HG03432 (cell line): ENCODE data around the gene DLGAP1.

Source experiments
- ATAC-seq: cut with Tn5 transposase; IDR thresholded peaks from one replicate; pipeline ENCODE4 v1.9.1; 2021; ENCODE audit warnings: mild to moderate bottlenecking, moderate library complexity; ENCODE audit not compliant: unreplicated experiment

The DLGAP1 gene

GRCh38 chr18:3960977-3961376, 494.1 kb downstream of the DLGAP1 start:
- ATAC-seq = no peak

GRCh38 chr18:3960142-3960541, 495.0 kb downstream of the DLGAP1 start:
- no peak for ATAC-seq

GRCh38 chr18:3952031-3952430, 503.1 kb downstream of the DLGAP1 start:
- no peak for ATAC-seq

- no peak for ATAC-seq
Measured at GRCh38 chr18:3950668-3951404, 504.3 kb downstream of the DLGAP1 start.

- ATAC-seq = no peak
Measured at GRCh38 chr18:3948958-3949357, 506.1 kb downstream of the DLGAP1 start.

GRCh38 chr18:3947383-3947782, 507.7 kb downstream of the DLGAP1 start:
- peak; percentile 43 for ATAC-seq

GRCh38 chr18:3935305-3935704, 519.8 kb downstream of the DLGAP1 start:
- no peak for ATAC-seq

DNA sequence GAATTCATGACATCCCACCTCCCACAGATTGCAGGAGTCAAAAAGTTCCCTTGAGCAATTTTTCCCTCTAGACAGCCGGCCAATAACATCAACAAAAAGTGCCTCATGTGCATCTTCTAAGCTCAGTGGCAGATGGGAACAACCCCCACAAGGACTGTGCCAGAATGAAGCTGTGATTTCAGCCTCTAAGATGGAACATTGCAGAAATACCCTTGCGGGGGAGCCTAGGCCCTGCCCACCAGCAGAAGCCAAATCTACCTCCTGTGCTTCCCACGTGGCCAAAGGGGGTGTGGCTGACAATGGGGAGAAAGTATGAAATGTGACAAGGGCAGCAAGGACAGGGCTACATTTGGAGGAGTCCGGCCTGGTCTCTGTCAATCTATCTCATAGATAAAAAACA, 522.8 kb downstream of the DLGAP1 start:
- ATAC-seq = no peak

DNA sequence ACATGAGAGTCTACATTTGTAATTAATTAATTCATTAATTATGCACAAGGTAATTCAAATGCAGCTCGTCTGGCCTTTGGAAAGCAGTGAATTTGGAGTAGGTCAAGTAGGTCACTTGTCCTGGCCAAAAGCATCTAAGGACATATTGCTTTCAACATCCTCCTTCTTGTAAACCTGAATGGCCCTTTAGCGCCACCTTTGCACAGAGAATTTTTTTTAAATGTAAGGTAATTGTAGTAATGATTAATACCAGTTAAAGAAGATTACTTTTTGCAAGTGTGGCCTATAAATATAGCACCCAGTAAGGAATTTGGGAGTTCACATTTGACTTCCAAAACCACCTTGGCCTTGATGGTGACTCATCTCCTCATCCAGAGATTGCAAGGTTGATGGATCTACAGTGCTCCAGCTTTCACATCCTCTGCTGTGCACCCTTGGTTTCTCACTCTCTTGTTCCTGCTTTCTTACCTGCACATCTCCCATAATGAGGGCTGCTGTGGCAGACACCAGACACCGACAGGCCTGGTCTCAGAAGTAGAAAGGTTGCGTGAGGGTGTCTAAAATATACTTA, 523.5 kb downstream of the DLGAP1 start:
- ATAC-seq = no peak

- no peak for ATAC-seq
Measured at GRCh38 chr18:3931013-3931315, 524.1 kb downstream of the DLGAP1 start.

DNA sequence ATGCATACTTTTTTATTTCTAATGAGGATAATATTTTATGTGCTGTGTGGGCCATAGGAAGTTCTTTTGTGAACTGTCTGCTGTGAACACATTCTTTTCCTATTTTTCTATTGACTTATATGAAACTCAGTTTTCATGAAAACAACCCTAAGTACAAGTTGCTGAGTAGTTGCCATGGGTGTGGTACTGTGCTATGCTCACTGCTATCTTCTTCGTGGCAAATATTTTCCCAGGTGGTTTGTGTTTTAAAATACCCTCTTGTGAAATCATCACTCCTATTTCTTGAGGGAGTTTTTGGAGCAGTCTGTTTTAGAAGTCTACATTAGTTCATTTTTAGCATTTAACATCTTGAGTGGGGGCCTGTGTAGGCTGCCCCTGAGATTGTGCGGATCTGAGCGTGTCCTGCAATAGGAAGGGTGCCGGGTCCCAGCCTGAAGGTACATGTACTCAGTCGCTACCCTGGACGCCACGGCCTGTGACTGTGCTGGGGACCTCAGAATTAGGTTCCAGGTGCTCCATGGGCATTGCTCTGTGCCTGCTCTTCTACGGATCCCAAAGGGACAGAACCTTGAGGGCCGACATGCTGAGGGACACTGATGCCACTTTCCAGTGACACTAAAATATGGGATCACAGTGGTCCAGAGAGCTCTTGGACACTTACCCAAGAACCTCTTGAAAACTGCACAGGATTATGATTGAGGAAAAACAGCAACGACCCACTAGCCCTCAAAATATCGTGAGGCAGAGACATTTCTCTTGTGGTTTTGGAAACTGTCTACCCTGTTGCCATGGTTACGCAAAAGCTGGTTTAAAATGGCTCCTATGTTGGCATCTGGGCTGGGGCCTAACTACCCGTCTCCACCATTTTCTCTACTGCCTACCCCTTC, 524.7 kb downstream of the DLGAP1 start:
- ATAC-seq = no peak

DNA sequence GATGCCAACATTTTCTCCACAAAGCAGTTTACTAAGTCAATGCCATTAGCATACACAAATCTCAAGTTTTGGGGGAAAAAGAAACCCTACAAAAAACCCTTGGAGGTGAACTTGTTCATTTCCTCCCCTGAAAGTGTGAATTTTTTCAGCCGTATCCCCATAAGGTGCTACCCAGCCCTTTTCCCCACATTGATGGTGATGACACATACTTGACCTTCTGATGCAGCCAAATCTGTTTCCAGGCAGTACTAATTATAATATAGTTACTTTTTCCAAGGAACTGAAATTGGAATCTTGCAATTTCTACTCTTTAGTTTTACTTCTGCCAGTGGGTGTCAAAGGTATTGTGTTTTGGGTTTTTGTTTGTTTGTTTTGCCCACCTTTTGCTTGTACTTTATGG, 530.7 kb downstream of the DLGAP1 start:
- no peak for ATAC-seq

- ATAC-seq = no peak
Measured at GRCh38 chr18:3923750-3924149, 531.4 kb downstream of the DLGAP1 start.

- ATAC-seq = no peak
Measured at GRCh38 chr18:3921826-3922225, 533.3 kb downstream of the DLGAP1 start.

DNA sequence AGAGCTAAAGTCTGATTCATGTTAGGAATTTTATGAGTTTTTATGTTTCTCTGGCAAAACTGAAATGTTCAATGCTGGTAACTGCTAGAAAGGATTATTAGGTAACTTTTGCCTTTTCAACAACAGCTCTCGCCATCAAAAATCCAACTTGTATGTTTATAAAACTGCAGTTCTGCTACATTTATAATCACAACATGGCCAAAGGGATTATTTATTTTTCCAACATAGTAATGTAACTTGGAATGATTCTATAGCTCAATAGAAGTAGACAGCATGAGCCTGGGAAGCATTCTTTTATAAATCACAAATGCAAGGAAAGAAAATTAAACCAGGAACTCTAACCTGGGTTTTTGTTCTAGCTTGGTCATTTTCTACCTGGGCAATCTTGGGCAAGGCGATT, 534.3 kb downstream of the DLGAP1 start:
- ATAC-seq = no peak

DNA sequence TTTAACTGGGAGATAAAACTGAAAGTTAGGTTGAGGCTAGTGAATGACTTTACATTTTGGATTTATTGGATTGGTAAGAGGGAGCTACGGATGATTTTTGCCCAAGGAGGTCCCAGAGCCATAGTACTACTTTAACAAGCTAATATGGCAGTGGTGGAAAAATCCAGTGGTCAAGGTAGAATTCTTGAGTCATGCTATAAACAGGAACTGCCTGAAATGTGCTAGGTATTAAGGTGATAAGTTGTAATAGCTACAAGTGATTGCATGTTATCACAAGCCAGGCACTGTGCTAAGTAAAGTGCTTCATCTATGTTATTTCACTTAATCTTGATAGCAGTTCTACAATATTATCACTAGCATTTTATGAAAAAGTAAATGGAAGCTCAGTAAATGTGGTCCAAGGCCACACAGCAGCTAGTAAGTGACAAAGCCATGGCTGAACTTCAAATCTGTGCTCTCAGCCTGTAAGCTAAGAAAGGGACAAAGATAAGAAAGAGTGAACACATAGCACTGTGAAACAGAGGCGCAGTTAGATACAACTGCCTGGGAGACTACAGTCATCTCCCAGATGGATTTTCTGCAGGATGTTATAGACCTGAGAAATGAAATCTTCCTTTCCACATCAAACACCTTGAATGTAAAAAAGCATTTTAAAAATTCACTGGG, 535.6 kb downstream of the DLGAP1 start:
- no peak for ATAC-seq

- ATAC-seq = no peak
Measured at GRCh38 chr18:3916082-3916481, 539.0 kb downstream of the DLGAP1 start.

- ATAC-seq = no peak
Measured at GRCh38 chr18:3914833-3915610, 540.1 kb downstream of the DLGAP1 start.

DNA sequence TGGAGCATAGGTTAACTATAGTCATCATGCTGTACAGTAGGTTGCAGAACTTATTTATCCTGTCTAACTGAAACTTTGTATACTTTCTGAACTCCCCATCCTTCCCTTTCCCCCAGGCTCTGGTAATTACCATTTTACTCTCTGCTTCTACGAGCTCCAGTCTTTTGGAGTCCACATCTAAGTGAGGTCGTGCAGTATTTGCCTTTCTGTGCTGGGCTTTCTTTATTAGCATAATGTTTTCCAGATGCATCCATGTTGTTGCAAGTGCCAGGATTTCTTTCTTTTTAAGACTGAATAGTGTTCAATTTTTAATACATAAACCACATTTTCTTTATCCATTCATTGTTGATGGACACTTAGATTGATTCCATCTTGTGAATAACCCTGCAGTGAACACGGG, 541.0 kb downstream of the DLGAP1 start:
- ATAC-seq = no peak

- no peak for ATAC-seq
Measured at GRCh38 chr18:3912705-3913104, 542.4 kb downstream of the DLGAP1 start.

DNA sequence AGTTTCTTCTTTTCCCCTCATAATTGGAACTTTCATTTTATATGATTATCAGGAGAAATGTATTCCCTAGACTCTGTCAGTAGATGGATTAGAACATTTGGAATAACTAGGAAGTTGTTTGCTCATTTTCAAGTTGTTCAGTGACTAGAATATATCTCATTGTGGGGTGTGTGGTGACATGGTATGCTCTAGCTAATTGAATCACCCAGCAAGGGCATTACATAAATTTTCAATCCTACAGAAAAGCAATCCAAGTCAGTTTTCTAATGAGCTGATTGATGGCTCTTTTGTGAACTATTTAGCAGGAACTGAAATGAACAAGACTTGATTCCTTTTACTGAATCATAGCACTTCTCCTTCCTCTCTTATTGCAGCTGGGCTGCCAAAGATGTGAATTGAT, 543.7 kb downstream of the DLGAP1 start:
- ATAC-seq = no peak
